A673 (cell line): Measurements from ENCODE around the gene ITK. TPM values are rescaled to one million over a fixed set of nuclear protein-coding genes. Genes with fewer than 3 reads are reported as not detected.

Experiments
- BruUV-seq: library from RNA; stranded (reverse); fragments of 400-500 nt; replicated peaks from 2 replicates; lab custom pipeline; 2021; lab: Mats Ljungman, UMichigan
- CTCF ChIA-PET: fragments of 300-600 bp; sonication (Branson Sonifier 250); formaldehyde crosslinking; loops from one replicate; lab custom pipeline; 2022; ENCODE audit warnings: antibody characterized with exemption; lab: Charles Lee
- POLR2A ChIA-PET: fragments of 300-600 bp; sonication (Branson Sonifier 250); formaldehyde crosslinking; loops from one replicate; lab custom pipeline; 2022; ENCODE audit warnings: antibody characterized with exemption; ENCODE audit not compliant: low non-redundant PET; lab: Charles Lee
- DNase-seq: peaks from one replicate; pipeline ENCODE4 v3.0.0-alpha.2; 2015; ENCODE audit warnings: low spot score
- H3K27ac ChIP-seq: fragments of 200-600 bp; sonication (generic); 2 replicates; pipeline ENCODE4 v1.5.1; 2016; ENCODE audit warnings: mixed run types, low read depth, mild to moderate bottlenecking, mixed read lengths, antibody characterized with exemption, low read length; ENCODE audit not compliant: poor library complexity, severe bottlenecking
- H3K27me3 ChIP-seq: fragments of 200-600 bp; sonication (generic); replicated peaks from 2 replicates; pipeline ENCODE4 v1.6.1; 2017; ENCODE audit warnings: mixed run types, low read depth, mild to moderate bottlenecking, mixed read lengths, antibody characterized with exemption, low read length; ENCODE audit not compliant: insufficient read depth, poor library complexity
- H3K36me3 ChIP-seq: fragments of 200-600 bp; sonication (generic); 2 replicates; pipeline ENCODE4 v1.6.1; 2016; ENCODE audit warnings: mixed run types, mild to moderate bottlenecking, mixed read lengths, antibody characterized with exemption, low read length; ENCODE audit not compliant: insufficient read depth, poor library complexity, severe bottlenecking
- H3K4me1 ChIP-seq: fragments of 200-600 bp; sonication (generic); 2 replicates; pipeline ENCODE4 v1.6.1; 2017; ENCODE audit warnings: mixed run types, mild to moderate bottlenecking, mixed read lengths, antibody characterized with exemption, low read length; ENCODE audit not compliant: insufficient read depth, poor library complexity, severe bottlenecking
- H3K4me3 ChIP-seq: fragments of 200-600 bp; sonication (generic); 2 replicates; pipeline ENCODE4 v1.5.1; 2016; ENCODE audit warnings: low read depth, mixed run types, mild to moderate bottlenecking, mixed read lengths, low read length; ENCODE audit not compliant: poor library complexity, severe bottlenecking
- H3K9me3 ChIP-seq: fragments of 200-600 bp; sonication (generic); 2 replicates; pipeline ENCODE4 v1.6.1; 2016; ENCODE audit warnings: mixed run types, low read depth, mild to moderate bottlenecking, mixed read lengths, antibody characterized with exemption, low read length; ENCODE audit not compliant: poor library complexity, severe bottlenecking
- CTCF ChIP-seq: fragments of 300-800, 200-600 bp; sonication (generic); conservative IDR thresholded peaks from 2 replicates; pipeline ENCODE4 v1.5.1; 2017; ENCODE audit warnings: low read depth, mild to moderate bottlenecking, antibody characterized with exemption, low read length, moderate library complexity, mixed read lengths
- EZH2 ChIP-seq: fragments of 200-600 bp; sonication (generic); IDR thresholded peaks from 2 replicates; pipeline ENCODE4 v1.6.1; 2017; ENCODE audit warnings: borderline replicate concordance, low read depth, mild to moderate bottlenecking, mixed read lengths, antibody characterized with exemption, low read length; ENCODE audit not compliant: poor library complexity, severe bottlenecking
- intact Hi-C: fragments of 100-400 bp; cut with micrococcal nuclease; formaldehyde crosslinking; loops from one replicate; pipeline ENCODE4 v1.10.0; 2022; ENCODE audit not compliant: unreplicated experiment
- total RNA-seq: library from RNA; stranded (reverse); gene quantifications from 2 replicates; pipeline ENCODE4 v1.2.3, GENCODE V29; 2021

Gene ITK
- total RNA-seq, 1 experiment from 2014 or later = not detected

DNA sequence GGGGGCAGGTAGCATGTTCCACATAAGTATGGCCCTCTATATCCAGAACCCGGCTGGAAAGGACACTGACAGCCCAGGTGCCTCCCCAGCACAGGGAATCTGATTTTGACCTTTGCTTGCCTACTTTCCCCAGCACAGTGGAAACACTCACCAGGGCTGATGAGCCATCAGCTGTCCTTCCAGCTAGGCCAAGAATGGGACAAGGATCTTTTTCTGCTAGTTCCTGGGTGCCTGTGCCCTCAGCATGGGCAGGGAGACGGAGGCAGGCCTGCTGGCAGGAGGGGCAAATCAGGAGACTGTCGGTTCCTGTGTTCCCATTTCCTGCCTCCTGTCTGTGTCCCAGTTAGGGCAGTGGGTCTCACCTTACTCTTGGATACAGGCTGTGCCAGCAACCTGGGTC, 86.4 kb downstream of the ITK start:
- H3K4me3 ChIP-seq = peak overlapping the region; percentile 64
- ChIA-PET CTCF (no interaction called here), POLR2A (no interaction called here)
- BruUV-seq = no TSS peak
- H3K27ac ChIP-seq = no peak overlapping the region
- no peaks in the 10 kb centered on the region for H3K27me3 ChIP-seq
- intact Hi-C loops = no loop called here
- no peak for DNase-seq
- TF ChIP-seq CTCF = no peak
- no peak for TF ChIP-seq EZH2
- no peaks in the 10 kb centered on the region for H3K4me1 ChIP-seq
- H3K36me3 ChIP-seq = no peaks in the 10 kb centered on the region
- H3K9me3 ChIP-seq = no peaks in the 10 kb centered on the region

DNA sequence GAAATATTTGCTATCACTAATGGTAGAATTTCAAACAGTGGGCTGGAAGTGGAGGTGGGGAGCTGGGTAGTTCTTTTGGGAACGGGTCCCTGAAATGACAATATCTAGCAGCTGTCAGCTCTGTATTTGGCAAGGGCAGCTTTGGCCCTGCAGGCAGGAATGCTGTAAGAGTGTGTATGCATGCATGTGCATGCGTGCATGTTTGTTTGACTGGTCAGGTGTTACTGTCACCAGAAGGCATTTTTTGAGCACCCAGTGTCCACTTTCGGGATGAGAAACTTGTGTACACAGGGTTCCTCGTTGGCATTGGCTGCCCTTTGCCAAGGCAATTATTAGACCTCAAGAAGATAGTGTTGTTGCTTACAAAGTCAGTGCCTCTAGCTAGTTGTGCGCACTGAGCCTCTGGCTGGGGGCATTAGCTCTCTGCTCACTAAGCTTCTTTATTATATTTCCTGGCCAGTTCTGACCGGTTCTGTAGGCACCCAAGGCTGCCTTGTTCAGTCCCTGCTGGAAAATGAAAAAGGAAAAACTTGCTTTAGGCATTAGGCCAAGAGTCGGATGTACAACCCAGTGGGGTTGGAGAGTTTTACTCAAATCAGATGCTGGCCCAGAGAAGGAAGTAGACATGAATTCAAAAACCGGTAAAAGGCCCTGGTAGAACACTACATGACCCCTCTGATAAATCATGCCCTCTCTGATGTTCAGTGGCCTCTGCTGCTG, 87.3 kb downstream of the ITK start:
- POLR2A ChIA-PET = no interaction called here
- CTCF ChIA-PET = no interaction called here
- intact Hi-C loops = no loop called here
- Histone ChIP-seq H3K36me3 (no peaks in the 10 kb centered on the region), H3K4me3 (no peak overlapping the region), H3K27me3 (no peaks in the 10 kb centered on the region), H3K4me1 (no peaks in the 10 kb centered on the region), H3K27ac (no peak overlapping the region), H3K9me3 (no peaks in the 10 kb centered on the region)
- no peak for TF ChIP-seq EZH2
- TF ChIP-seq CTCF = no peak
- no peak for DNase-seq
- BruUV-seq = no TSS peak

- no peaks in the 10 kb centered on the region for H3K9me3 ChIP-seq
- H3K27ac ChIP-seq = no peak overlapping the region
- H3K4me3 ChIP-seq = no peak overlapping the region
- BruUV-seq = no TSS peak
- no peaks in the 10 kb centered on the region for H3K4me1 ChIP-seq
- intact Hi-C loops = no loop called here
- H3K27me3 ChIP-seq = no peaks in the 10 kb centered on the region
- CTCF ChIA-PET = no interaction called here
- DNase-seq = no peak
- POLR2A ChIA-PET = no interaction called here
- TF ChIP-seq EZH2 = no peak
- TF ChIP-seq CTCF = no peak
- no peaks in the 10 kb centered on the region for H3K36me3 ChIP-seq
Observed at GRCh38 chr5:157269165-157269671, 88.6 kb downstream of the ITK start.
